ENCODE data around the gene SBNO1. TPM values are rescaled to one million over a fixed set of nuclear protein-coding genes. Genes with fewer than 3 reads are reported as not detected.

Gene SBNO1
- total RNA-seq, 1 donor from 2014 or later: 50.4 TPM

DNA sequence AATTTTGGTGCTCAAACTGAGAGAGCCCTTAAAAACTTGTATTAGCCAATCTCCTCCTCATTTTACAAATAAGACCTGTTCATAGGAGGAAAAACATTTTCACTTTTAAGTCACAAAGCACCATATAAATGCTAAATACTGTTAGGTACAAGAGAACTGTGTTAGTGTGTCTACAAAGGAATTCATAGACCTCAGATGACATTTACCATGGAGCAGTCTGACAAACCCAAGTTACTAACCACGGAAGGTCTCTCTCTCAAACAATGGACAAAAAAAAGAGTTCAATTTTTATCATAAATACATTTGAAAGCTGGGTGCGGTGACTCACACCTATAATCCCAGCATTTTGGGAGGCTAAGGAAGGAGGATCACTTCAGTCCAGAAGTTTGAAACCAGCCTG is 10.0 kb downstream of the SBNO1 start:
- H3K4me2 ChIP-seq (ENCODE audit: low read length): no peak overlapping the region
- no peak for DNase-seq (ENCODE audit: low read depth)

DNA sequence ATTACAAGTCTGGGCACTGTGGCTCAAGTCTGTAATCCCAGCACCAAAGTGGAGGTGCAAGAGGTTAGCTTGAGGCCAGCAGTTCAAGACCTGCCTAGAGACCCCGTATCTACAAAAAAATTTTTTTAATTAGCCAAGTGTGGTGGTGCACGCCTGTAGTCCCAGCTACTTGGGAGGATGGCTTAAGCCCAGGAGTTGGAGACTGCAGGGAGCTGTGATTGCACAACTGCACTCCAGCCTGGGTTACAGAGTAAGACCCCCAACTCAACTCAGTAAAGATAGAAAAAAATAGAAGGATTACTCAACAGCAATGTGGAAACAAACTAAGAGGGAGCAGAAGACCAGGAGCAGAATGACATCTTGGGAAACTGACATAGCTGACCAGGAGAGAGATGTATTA is 13.3 kb downstream of the SBNO1 start:
- H3K27me3 ChIP-seq (ENCODE audit: insufficient read depth, low read length): no peaks in the 10 kb centered on the region
- no peaks in the 10 kb centered on the region for H3K9me3 ChIP-seq (ENCODE audit: insufficient read depth, low read depth, low read length)
- FAIRE-seq (no peak), DNase-seq (ENCODE audit: low read depth) (no peak)
- TF ChIP-seq, protein P1, sequence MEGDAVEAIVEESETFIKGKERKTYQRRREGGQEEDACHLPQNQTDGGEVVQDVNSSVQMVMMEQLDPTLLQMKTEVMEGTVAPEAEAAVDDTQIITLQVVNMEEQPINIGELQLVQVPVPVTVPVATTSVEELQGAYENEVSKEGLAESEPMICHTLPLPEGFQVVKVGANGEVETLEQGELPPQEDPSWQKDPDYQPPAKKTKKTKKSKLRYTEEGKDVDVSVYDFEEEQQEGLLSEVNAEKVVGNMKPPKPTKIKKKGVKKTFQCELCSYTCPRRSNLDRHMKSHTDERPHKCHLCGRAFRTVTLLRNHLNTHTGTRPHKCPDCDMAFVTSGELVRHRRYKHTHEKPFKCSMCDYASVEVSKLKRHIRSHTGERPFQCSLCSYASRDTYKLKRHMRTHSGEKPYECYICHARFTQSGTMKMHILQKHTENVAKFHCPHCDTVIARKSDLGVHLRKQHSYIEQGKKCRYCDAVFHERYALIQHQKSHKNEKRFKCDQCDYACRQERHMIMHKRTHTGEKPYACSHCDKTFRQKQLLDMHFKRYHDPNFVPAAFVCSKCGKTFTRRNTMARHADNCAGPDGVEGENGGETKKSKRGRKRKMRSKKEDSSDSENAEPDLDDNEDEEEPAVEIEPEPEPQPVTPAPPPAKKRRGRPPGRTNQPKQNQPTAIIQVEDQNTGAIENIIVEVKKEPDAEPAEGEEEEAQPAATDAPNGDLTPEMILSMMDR (IDR thresholded peaks at IDR 0.05; ENCODE audit: insufficient read depth, low read depth, low read length): no peak
- TF ChIP-seq EZH2 (IDR thresholded peaks at IDR 0.05; ENCODE audit: insufficient read depth, low read length): no peak
- Mint-ChIP-seq H3K27ac (ENCODE audit: unreplicated experiment) (no peak overlapping the region), H3K9me3 (ENCODE audit: unreplicated experiment) (no peaks in the 10 kb centered on the region), H3K4me1 (ENCODE audit: low read depth, unreplicated experiment) (peaks cover 5% of the 10 kb centered on the region), H3K4me3 (ENCODE audit: unreplicated experiment) (no peak overlapping the region), H3K36me3 (ENCODE audit: low read depth, unreplicated experiment) (peaks cover 6% of the 10 kb centered on the region), H3K27me3 (ENCODE audit: low read depth, unreplicated experiment) (no peaks in the 10 kb centered on the region)
- no peak overlapping the region for H2AFZ ChIP-seq (ENCODE audit: low read depth, low read length)
- H3K4me3 ChIP-seq (ENCODE audit: insufficient read depth, low read depth, low read length): no peak overlapping the region
- no peak overlapping the region for H3K9ac ChIP-seq (ENCODE audit: low read length)
- no peak overlapping the region for H3K4me2 ChIP-seq (ENCODE audit: low read length)
- H4K20me1 ChIP-seq (ENCODE audit: insufficient read depth, low read length): peaks cover 68% of the 10 kb centered on the region
- peaks cover 86% of the 10 kb centered on the region for H3K79me2 ChIP-seq (ENCODE audit: insufficient read depth, low read length)
- H3K4me1 ChIP-seq (ENCODE audit: insufficient read depth, low read length): no peaks in the 10 kb centered on the region
- peaks cover 4% of the 10 kb centered on the region for H3K36me3 ChIP-seq (ENCODE audit: insufficient read depth, low read length)
- no peak overlapping the region for H3K27ac ChIP-seq (ENCODE audit: low read depth, low read length)

More for the DNA sequence above, 10.0 kb downstream of the SBNO1 start:
- Histone ChIP-seq H3K9ac (ENCODE audit: low read length) (no peak overlapping the region), H3K4me1 (ENCODE audit: insufficient read depth, low read length) (no peaks in the 10 kb centered on the region), H3K4me3 (ENCODE audit: insufficient read depth, low read depth, low read length) (no peak overlapping the region), H3K9me3 (ENCODE audit: insufficient read depth, low read depth, low read length) (no peaks in the 10 kb centered on the region), H3K36me3 (ENCODE audit: insufficient read depth, low read length) (no peaks in the 10 kb centered on the region), H3K27me3 (ENCODE audit: insufficient read depth, low read length) (no peaks in the 10 kb centered on the region), H3K79me2 (ENCODE audit: insufficient read depth, low read length) (peaks cover 99% of the 10 kb centered on the region), H2AFZ (ENCODE audit: low read depth, low read length) (no peak overlapping the region), H4K20me1 (ENCODE audit: insufficient read depth, low read length) (peaks cover 90% of the 10 kb centered on the region), H3K27ac (ENCODE audit: low read depth, low read length) (no peak overlapping the region)
- TF ChIP-seq, protein P1 (IDR thresholded peaks at IDR 0.05; ENCODE audit: insufficient read depth, low read depth, low read length): no peak
- no peak for TF ChIP-seq EZH2 (IDR thresholded peaks at IDR 0.05; ENCODE audit: insufficient read depth, low read length)
- Mint-ChIP-seq H3K4me1 (ENCODE audit: low read depth, unreplicated experiment) (peaks cover 15% of the 10 kb centered on the region), H3K4me3 (ENCODE audit: unreplicated experiment) (no peak overlapping the region), H3K27me3 (ENCODE audit: low read depth, unreplicated experiment) (no peaks in the 10 kb centered on the region), H3K9me3 (ENCODE audit: unreplicated experiment) (no peaks in the 10 kb centered on the region), H3K36me3 (ENCODE audit: low read depth, unreplicated experiment) (peaks cover 5% of the 10 kb centered on the region), H3K27ac (ENCODE audit: unreplicated experiment) (no peak overlapping the region)
- no peak for FAIRE-seq

DNA sequence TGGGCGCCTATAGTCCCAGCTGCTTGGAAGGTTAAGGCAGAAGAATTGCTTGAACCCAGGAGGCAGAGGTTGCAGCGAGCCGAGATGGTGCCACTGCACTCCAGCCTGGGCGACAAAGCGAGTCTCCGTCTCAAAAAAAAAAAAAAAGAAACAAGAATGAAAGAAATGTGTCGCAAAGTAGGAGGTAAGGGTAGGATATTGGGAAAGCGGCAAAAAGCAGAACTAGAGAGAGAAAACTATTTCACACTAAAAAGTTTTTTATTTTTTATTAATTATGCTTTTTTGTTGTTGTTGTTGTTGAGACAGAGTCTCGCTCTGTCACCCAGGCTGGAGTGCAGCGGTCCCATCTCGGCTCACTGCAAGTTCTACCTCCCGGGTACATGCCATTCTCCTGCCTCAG is 17.7 kb downstream of the SBNO1 start:
- H3K9me3 Mint-ChIP-seq (ENCODE audit: unreplicated experiment): no peaks in the 10 kb centered on the region
- H4K20me1 ChIP-seq (ENCODE audit: insufficient read depth, low read length): peaks cover 44% of the 10 kb centered on the region
- no peak overlapping the region for H3K27ac ChIP-seq (ENCODE audit: low read depth, low read length)
- no peaks in the 10 kb centered on the region for H3K4me1 Mint-ChIP-seq (ENCODE audit: low read depth, unreplicated experiment)
- no peak overlapping the region for H3K4me3 Mint-ChIP-seq (ENCODE audit: unreplicated experiment)
- H3K4me2 ChIP-seq (ENCODE audit: low read length): no peak overlapping the region
- H3K79me2 ChIP-seq (ENCODE audit: insufficient read depth, low read length): peaks cover 54% of the 10 kb centered on the region
- H2AFZ ChIP-seq (ENCODE audit: low read depth, low read length): no peak overlapping the region
- TF ChIP-seq, protein P1 (IDR thresholded peaks at IDR 0.05; ENCODE audit: insufficient read depth, low read depth, low read length): no peak
- no peak for TF ChIP-seq EZH2 (IDR thresholded peaks at IDR 0.05; ENCODE audit: insufficient read depth, low read length)
- no peaks in the 10 kb centered on the region for H3K27me3 ChIP-seq (ENCODE audit: insufficient read depth, low read length)
- no peak overlapping the region for H3K4me3 ChIP-seq (ENCODE audit: insufficient read depth, low read depth, low read length)
- H3K4me1 ChIP-seq (ENCODE audit: insufficient read depth, low read length): no peaks in the 10 kb centered on the region
- no peak overlapping the region for H3K9ac ChIP-seq (ENCODE audit: low read length)
- H3K27me3 Mint-ChIP-seq (ENCODE audit: low read depth, unreplicated experiment): no peaks in the 10 kb centered on the region
- no peak overlapping the region for H3K27ac Mint-ChIP-seq (ENCODE audit: unreplicated experiment)
- DNase-seq (ENCODE audit: low read depth) (no peak), FAIRE-seq (no peak)
- H3K36me3 ChIP-seq (ENCODE audit: insufficient read depth, low read length): peaks cover 20% of the 10 kb centered on the region
- no peaks in the 10 kb centered on the region for H3K9me3 ChIP-seq (ENCODE audit: insufficient read depth, low read depth, low read length)
- H3K36me3 Mint-ChIP-seq (ENCODE audit: low read depth, unreplicated experiment): peaks cover 14% of the 10 kb centered on the region

All from astrocyte (in vitro differentiated cells and primary cell).